ENCODE measurements around the gene E4F1.
"Not testable (repeated sequence)": the region's sequence is repeated elsewhere in the genome, so short reads cannot be mapped to it uniquely, and the experiment has no call there.

The E4F1 gene

DNA sequence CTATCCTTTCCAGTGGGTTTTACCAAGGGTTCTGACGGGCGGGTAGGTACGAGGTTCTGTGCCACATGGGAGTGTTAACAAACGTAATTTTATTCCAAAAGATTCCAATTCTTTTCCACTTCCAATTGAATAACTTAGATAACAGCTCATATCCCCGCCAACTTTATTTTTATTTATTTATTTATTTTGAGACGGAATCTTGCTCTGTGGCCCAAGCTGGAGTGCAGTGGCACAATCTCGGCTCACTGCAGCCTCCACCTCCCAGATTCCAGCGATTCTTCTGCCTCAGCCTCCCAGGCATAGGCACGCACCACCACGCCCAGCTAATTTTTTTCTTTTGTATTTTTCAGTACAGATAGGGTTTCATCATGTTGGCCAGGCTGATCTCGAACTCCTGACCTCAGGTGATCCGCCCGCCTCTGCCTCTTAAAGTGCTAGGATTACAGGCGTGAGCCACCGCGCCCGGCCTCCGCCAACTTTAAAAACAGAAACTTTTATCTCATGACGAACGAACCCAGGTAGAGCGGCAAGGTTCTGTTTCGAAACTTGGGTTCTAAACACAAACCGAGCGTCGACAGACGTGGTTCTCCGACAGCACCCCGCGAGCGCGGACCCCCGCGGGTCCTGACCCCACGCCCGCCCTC is 27.4 kb downstream of the E4F1 start:
- peak in 1 of 4 experiments; percentile 40 for DNase-seq

DNA sequence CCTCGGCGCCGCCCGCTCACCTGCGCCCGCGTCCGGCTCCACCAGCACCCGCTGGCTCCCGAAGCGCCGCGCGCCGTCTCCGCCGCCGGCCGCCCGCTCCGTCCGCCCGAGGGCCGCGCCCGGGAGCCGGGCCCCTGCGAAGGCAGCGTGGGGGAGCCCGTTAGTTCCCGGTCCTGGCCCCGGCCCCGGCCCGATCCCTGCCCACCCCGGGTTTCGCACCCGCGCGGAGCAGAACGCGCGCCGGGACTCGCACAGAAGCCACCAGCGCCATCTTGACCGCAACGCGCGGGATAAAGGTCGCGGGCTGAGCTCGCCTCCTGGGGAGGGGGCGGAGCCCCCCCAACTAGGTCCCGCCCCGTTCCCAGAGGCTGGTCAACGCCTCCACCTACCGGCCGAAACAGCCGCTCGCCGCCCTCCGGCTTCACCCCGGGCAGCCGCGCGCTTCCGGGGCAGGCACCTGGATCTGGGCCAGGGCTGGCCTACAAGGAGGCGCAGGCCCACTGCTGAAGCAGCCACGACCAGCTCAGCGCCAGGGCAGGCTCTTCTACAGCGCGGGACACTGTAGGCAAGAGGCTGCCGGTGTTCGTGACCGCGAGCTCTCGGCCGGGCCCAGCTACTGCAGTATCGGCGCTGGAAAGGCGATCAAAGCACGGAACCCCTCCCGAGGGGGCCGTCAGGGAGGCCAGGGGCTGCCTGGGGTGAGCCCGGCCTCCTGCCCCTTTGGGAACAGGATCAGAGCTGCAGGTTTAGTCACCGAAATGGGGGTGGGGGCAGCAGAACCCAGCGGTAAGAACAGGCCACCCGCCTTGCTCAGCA is 28.1 kb downstream of the E4F1 start, which contains the start of gene ECI1:
Gene ECI1 (minus strand): TSS at position 292 of the 816 bp plus-strand sequence. CDS start 21 bp downstream, at position 271.
- peak; percentile 27 to 68 (median 50) for DNase-seq

GRCh38 chr16:2252806-2253148 is 29.4 kb downstream of the E4F1 start:
- DNase-seq: no peak

DNA sequence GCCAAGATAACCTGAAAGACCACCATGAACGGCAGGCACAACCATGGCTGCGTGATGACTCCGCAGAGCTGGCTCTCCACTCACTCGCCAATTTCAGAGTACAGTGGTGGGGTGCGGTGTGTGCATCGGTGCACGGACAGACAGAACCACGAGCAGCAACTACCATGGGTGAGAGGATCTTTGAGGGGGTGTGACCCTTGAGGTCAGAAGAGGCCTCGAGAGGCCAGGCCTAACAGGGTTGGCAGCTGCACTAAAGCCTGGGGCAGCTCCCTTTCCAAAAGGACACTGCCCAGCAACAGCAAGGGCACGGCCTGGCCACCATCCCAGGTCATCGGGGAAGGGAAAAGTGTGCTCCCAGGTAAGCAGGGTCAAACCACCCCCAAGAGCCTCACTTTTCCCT is 29.9 kb downstream of the E4F1 start:
- DNase-seq: no peak

GRCh38 chr16:2256531-2257140 is 33.2 kb downstream of the E4F1 start:
- DNase-seq: no peak

DNA sequence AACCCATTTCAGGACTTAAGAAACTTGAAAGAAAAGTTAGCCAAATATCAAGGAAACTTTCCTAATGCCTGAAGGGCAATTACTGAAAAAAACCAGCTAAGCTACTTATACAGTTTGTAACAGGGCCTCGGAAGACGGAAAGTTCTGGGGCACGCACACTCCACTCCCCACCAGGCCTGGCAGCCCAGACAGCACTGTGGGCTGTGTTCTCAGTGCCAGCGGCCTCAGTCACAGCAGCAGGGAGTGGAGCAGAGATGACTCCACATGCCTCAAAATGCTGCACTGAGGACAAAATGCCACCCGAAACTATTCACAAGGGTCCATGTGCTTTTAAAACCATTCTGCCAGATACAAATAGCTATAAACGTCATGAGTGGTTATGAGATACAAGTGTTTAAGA is 34.3 kb downstream of the E4F1 start:
- no peak for DNase-seq

DNA sequence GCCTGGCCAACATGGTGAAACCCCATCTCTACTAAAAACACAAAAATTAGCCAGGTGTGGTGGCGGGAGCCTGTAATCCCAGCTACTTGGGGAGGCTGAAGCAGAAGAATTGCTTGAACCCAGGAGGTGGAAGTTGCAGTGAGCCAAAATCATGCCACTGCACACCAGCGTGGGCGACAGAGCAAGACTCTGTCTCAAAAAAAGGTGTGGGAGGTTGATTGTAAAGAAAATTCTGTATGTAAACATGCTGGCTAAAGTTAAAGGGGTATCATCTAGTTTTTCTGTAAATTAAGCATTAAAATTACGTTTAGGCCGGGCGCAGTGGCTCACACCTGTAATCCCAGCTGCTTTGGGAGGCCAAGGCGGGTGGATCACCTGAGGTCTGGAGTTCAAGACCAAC is 35.1 kb downstream of the E4F1 start:
- not testable (repeated sequence) for DNase-seq

- no peak for DNase-seq
Measured at GRCh38 chr16:2260250-2260649, 36.9 kb downstream of the E4F1 start.

DNA sequence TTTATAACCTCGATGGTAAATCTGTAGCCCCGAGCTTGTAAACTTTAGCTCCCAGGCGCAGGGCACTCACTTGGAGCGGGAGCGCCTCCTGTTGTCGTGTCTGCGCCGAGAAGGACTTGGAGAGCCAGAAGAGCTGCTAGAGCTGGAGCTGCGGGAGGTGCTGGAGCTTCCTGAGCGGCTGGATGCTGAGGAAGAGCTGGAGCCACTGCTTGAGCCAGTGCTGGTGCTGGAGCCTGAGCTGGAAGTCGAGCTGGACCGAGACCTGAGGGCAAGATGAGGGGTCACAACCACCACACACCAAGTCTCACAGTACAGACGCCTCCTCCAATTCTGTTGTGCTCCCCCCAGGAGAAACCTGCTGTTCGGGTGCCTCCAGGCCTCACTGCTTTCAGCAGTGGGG is 39.6 kb downstream of the E4F1 start:
- DNase-seq: not testable (repeated sequence)

DNA sequence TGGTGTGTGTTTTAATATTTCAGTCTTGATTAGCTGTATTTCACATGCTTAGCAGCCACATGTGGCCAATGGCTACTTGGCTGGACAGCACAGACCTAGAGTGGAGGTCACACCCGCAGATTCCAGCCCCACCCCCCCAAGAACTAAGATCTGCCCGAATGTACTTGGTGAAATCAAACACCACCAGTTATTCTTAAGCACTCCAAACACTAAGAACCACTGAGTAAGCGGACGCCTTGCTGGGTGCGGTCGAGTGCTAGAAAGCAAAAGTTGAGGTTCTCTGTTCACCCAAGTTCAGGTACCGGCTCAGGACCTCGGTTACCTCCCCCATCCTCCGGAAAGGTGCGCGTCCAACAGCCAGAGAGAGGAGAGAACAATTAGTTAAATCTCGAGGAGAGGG is 43.5 kb downstream of the E4F1 start:
- DNase-seq: not testable (repeated sequence)

GRCh38 chr16:2267505-2267912 is 44.1 kb downstream of the E4F1 start:
- DNase-seq: not testable (repeated sequence)

DNA sequence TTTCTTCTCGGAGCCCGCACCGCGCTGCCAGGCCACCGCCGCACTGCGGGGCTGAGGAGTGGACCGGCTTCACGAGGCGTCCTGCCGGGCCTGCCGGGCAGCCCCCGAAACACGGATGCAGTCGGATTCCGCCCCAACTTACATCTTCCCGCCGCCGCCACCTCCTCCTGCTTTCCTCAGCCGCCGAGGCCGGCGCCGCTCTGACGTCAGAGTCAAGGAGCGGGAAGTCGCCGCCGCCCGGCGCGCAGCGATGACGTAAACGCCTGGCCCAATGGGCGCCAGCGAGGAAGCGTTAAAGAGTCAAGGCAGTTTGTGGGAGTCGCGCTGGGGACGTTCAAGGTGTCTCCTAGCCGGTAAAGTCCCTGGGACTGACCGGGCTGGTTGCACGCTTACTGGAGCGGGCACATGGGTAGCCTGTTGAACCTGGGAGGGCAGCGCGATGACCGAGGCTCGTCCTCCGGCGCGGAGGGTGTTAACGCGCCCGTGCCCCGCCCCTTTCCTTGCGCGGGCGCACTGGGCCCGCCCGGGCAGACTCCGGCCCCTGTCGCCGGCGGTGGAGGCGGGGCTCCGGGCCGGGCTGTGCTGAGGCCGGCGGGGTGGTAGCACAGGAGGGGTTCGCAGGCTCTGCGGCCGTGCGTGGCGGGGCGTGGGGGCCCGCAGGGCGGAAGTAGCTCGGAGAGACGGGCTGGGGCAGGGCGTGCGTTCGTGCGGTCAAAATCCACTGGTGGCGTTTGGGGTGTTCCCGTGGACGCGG is 44.7 kb downstream of the E4F1 start, which contains the start of gene RNPS1:
Gene RNPS1 (minus strand): TSS at position 214 of the 754 bp plus-strand sequence. CDS start 3,483 bp downstream, outside the sequence.
- peak; percentile 81 to 93 (median 92) for DNase-seq

DNA sequence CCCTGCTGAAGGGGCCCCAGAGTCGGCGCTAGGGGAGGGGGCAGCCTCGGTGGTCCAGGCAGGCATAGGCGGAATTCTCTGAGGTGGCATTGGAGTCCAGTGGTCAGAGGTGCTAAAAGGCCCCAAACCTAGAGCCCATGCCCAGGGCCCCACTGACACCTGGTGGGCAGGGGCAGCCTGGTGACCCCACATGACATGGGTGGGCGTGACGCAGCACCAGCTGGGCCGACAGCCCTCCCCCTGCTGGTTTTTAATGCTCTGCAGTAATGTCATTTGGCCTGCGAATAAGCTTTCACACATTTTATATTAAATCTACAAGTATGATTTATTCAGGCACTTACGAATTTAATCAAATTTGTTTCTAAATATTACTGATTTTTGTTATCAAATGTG is 46.7 kb downstream of the E4F1 start:
- no peak for DNase-seq

- DNase-seq: no peak
Measured at GRCh38 chr16:2270588-2271470, 47.4 kb downstream of the E4F1 start.

DNA sequence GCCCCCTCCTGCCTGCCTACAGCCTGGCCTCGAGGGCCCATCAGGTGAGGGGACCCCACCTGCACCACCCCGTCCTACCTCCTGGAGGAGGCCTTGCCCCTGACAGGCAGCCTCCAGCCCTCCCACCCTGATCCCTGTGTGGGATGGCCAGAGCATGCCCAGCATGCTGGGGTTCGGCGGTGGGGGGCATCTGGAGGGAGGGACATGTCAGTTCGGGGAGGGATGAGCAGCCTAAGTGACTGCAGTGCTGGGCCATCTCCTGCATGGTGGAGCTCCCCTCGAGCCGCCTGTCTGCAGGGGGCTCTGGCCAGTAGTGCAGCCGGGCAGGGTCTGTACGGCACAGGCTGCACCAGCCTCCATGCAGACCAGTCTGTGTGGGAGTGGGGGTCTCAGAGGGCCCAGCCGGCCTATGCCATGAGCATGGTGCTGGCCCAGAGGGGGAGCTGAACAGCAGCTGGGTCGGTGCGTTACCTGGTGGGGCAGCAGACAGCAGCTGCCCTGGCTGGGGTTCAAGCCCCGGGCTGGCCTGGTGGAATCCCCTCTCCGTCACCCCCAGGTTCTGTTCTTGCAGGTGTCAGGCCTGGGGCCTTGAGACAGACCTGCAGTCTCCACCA is 48.6 kb downstream of the E4F1 start:
- no peak for DNase-seq

DNA sequence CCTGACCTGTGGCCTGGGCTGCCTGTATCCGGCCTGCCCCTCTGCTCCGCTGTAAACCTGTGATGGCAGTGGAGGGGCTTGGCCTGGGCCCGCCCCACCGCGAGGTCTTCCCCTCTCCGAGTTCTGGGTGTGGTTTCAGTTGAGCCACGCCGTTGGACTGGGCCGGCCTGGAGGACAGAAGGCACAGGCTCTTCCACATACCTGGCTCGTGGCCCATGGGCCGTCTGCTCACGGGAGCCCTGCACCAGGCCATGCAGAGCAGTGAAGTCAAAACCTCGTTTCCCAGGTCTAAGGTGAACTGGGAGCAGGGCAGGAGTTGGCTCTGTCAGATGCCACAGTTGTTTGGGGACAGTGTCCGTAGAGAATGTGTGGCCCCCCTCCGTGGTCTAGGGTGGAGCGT is 50.1 kb downstream of the E4F1 start:
- no peak for DNase-seq

GRCh38 chr16:2273931-2274330 is 50.5 kb downstream of the E4F1 start:
- no peak for DNase-seq

DNA sequence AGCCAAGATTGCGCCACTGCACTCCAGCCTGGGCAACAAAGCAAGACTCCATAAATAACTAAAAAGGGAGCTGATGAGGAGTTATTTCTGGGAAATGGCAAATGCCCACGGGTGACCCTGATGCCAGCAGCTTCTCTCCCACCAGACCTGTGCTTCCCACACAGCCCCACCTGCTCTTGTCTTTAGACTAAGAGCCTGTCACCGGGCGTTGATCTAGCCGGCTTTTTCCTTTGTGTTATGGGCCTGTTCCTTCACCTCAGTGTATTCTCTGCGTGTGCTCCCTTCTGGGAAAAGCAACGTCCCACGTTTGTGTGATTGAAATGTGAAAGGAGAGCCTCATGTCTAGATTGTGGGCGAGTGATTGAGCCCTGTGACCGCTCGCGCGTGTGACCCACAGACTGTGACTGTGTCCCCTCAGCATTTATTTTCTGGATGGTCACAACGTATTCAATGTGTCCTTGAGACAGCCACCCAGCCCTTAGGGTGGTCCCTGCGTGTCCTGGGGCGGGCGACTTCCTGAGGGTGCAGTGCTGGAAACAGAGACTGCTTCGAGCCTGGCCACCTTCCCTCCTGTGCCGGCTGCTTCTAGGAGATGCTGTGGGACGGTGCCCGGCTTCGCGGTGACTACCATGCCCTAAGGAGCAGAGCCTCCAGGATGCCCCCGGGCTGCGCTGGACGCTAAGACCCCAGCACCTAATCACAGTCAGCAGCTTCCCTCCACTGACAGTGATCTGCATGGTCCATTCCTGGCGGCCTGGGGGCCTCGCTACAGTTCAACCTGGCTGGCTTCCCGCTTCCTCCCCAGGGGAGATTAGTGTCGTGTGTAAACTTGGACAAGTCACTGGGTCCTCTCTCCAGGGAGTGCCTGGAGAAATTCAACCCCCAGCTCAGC is 52.3 kb downstream of the E4F1 start:
- DNase-seq: no peak

DNA sequence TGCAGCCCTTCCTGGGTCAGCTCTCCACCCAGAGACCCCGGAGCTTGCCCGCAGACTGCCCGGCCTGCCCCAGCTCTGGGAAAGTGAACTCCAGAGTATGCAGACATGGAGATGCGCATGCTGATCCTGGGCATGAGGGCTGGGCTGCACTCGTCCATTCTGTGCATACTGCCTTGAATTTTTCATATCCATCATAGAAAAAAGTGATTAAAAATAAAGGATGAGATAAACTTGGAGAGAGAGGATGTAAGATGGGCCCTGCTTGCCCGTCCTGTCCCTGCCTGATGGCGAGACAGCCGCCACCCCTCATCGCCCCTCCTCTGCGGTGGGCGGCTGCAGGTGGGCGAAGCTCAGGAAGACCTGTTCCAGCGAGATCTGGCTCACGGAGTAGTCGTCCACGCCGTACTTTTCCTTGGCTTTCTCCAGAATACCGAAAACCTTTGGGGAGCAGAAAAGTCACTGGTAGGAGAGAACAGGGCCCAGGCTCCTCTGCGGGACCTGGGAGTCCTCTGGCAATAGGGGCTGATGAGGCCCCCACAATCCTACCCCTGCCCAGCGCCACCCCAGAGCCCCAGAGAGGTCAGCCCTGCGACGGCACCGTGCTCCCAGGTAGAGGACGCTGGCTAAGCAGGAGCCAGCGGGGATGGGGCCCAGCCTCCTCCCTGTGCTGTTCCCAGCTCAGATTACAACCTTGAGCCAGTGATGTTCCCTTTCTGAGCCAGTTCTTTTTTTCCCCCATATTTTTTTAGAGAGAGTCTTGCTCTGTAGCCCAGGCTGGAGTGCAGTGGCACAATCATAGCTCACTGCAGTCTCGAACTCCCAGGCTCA is 53.2 kb downstream of the E4F1 start:
- no peak for DNase-seq
